ENCODE measurements around the gene MT1H.
"Not testable (repeated sequence)": the region's sequence is repeated elsewhere in the genome, so short reads cannot be mapped to it uniquely, and the experiment has no call there.

GRCh38 chr16:56674570-56674969, 5.0 kb downstream of the MT1H start:
- TF ChIP-seq, protein P1, sequence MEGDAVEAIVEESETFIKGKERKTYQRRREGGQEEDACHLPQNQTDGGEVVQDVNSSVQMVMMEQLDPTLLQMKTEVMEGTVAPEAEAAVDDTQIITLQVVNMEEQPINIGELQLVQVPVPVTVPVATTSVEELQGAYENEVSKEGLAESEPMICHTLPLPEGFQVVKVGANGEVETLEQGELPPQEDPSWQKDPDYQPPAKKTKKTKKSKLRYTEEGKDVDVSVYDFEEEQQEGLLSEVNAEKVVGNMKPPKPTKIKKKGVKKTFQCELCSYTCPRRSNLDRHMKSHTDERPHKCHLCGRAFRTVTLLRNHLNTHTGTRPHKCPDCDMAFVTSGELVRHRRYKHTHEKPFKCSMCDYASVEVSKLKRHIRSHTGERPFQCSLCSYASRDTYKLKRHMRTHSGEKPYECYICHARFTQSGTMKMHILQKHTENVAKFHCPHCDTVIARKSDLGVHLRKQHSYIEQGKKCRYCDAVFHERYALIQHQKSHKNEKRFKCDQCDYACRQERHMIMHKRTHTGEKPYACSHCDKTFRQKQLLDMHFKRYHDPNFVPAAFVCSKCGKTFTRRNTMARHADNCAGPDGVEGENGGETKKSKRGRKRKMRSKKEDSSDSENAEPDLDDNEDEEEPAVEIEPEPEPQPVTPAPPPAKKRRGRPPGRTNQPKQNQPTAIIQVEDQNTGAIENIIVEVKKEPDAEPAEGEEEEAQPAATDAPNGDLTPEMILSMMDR (IDR thresholded peaks at IDR 0.05; ENCODE audit: low read depth, low read length, missing input control), result not testable (repeated sequence)
- TF ChIP-seq FOXA1 (IDR thresholded peaks at IDR 0.05); TAF1 (conservative IDR thresholded peaks at IDR 0.05); JUND (IDR thresholded peaks at IDR 0.05); RAD21 (IDR thresholded peaks at IDR 0.05): not testable (repeated sequence)
- TF ChIP-seq, protein P2, sequence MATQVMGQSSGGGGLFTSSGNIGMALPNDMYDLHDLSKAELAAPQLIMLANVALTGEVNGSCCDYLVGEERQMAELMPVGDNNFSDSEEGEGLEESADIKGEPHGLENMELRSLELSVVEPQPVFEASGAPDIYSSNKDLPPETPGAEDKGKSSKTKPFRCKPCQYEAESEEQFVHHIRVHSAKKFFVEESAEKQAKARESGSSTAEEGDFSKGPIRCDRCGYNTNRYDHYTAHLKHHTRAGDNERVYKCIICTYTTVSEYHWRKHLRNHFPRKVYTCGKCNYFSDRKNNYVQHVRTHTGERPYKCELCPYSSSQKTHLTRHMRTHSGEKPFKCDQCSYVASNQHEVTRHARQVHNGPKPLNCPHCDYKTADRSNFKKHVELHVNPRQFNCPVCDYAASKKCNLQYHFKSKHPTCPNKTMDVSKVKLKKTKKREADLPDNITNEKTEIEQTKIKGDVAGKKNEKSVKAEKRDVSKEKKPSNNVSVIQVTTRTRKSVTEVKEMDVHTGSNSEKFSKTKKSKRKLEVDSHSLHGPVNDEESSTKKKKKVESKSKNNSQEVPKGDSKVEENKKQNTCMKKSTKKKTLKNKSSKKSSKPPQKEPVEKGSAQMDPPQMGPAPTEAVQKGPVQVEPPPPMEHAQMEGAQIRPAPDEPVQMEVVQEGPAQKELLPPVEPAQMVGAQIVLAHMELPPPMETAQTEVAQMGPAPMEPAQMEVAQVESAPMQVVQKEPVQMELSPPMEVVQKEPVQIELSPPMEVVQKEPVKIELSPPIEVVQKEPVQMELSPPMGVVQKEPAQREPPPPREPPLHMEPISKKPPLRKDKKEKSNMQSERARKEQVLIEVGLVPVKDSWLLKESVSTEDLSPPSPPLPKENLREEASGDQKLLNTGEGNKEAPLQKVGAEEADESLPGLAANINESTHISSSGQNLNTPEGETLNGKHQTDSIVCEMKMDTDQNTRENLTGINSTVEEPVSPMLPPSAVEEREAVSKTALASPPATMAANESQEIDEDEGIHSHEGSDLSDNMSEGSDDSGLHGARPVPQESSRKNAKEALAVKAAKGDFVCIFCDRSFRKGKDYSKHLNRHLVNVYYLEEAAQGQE (IDR thresholded peaks at IDR 0.05), result not testable (repeated sequence)
- TF ChIP-seq, protein P3, sequence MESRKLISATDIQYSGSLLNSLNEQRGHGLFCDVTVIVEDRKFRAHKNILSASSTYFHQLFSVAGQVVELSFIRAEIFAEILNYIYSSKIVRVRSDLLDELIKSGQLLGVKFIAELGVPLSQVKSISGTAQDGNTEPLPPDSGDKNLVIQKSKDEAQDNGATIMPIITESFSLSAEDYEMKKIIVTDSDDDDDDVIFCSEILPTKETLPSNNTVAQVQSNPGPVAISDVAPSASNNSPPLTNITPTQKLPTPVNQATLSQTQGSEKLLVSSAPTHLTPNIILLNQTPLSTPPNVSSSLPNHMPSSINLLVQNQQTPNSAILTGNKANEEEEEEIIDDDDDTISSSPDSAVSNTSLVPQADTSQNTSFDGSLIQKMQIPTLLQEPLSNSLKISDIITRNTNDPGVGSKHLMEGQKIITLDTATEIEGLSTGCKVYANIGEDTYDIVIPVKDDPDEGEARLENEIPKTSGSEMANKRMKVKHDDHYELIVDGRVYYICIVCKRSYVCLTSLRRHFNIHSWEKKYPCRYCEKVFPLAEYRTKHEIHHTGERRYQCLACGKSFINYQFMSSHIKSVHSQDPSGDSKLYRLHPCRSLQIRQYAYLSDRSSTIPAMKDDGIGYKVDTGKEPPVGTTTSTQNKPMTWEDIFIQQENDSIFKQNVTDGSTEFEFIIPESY (IDR thresholded peaks at IDR 0.05), result not testable (repeated sequence)
